Activated CD4-positive, alpha-beta T cell treated with anti-CD3 and anti-CD28 coated beads, Interleukin-2, amount 10 ng/mL, durations not matched to agents 7 days and 5 days (primary cell): ENCODE measurements around the gene GPRIN3. TPM values are rescaled to one million over a fixed set of nuclear protein-coding genes. Genes with fewer than 3 reads are reported as not detected.

Source experiments
- CTCF ChIA-PET: fragments of 350-600 bp; sonication (Branson Sonifier 250); formaldehyde crosslinking; loops from one replicate; lab custom pipeline; 2021; ENCODE audit warnings: antibody characterized with exemption; lab: Charles Lee
- POLR2A ChIA-PET: fragments of 350-600 bp; sonication (Branson Sonifier 250); formaldehyde crosslinking; loops from one replicate; lab custom pipeline; 2021; ENCODE audit warnings: antibody characterized with exemption; lab: Charles Lee
- DNase-seq: peaks from one replicate; pipeline ENCODE4 v3.0.0-alpha.2; 2020
- H3K27ac Mint-ChIP-seq: one replicate; pipeline ENCODE4 v1.8.0; 2021; ENCODE audit warnings: mild to moderate bottlenecking, moderate library complexity, mixed read lengths
- H3K27me3 Mint-ChIP-seq: one replicate; pipeline ENCODE4 v1.8.0; 2021; ENCODE audit warnings: mixed read lengths
- H3K36me3 Mint-ChIP-seq: one replicate; pipeline ENCODE4 v1.8.0; 2021; ENCODE audit warnings: low read depth, mixed read lengths
- H3K4me1 Mint-ChIP-seq: one replicate; pipeline ENCODE4 v1.8.0; 2021; ENCODE audit warnings: mixed read lengths
- H3K4me3 Mint-ChIP-seq: one replicate; pipeline ENCODE4 v1.8.0; 2021; ENCODE audit warnings: mild to moderate bottlenecking, moderate library complexity, mixed read lengths
- H3K9me3 Mint-ChIP-seq: one replicate; pipeline ENCODE4 v1.8.0; 2021; ENCODE audit warnings: mixed read lengths
- total RNA-seq, 2 experiments: library from RNA; stranded (reverse); gene quantifications; one replicate each; pipeline ENCODE4 v1.2.3, GENCODE V29; 2021

The GPRIN3 gene
- total RNA-seq, 2 experiments from 2014 or later, result 51.1 to 57.4 TPM

- ChIA-PET CTCF (interaction anchor here (0.8 to 3.1 kb wide), 2 partner anchors 11 to 22 kb away, joined by 4 to 15 read pairs; no protein-coding TSS in a partner anchor), POLR2A (no interaction called here)
- no peak for DNase-seq
- Mint-ChIP-seq H3K4me3 (no peak overlapping the region), H3K36me3 (peaks cover 76% of the 10 kb centered on the region), H3K27ac (no peak overlapping the region), H3K27me3 (no peaks in the 10 kb centered on the region), H3K9me3 (peaks cover 13% of the 10 kb centered on the region), H3K4me1 (peaks cover 93% of the 10 kb centered on the region)
These were observed 19.7 kb downstream of the GPRIN3 start for GRCh38 chr4:89287945-89288344.

- peak overlapping the region; percentile 52 for H3K27ac Mint-ChIP-seq
- H3K36me3 Mint-ChIP-seq, result peaks cover 73% of the 10 kb centered on the region
- peak overlapping the region; percentile 20 for H3K4me3 Mint-ChIP-seq
- POLR2A ChIA-PET, result no interaction called here
- DNase-seq, result no peak
- CTCF ChIA-PET, result interaction anchor here (1.0 to 2.6 kb wide), 7 partner anchors 9 to 149 kb away, joined by 3 to 8 read pairs (median 4); no protein-coding TSS in a partner anchor
- H3K4me1 Mint-ChIP-seq, result peaks cover 86% of the 10 kb centered on the region
- no peaks in the 10 kb centered on the region for H3K27me3 Mint-ChIP-seq
- H3K9me3 Mint-ChIP-seq, result peaks cover 8% of the 10 kb centered on the region
These were observed 21.9 kb downstream of the GPRIN3 start for GRCh38 chr4:89285745-89286144.

- H3K27ac Mint-ChIP-seq, result peak overlapping the region; percentile 38
- no peak for DNase-seq
- H3K27me3 Mint-ChIP-seq, result no peaks in the 10 kb centered on the region
- H3K36me3 Mint-ChIP-seq, result peaks cover 64% of the 10 kb centered on the region
- ChIA-PET CTCF (interaction anchor here (0.6 to 3.3 kb wide), 7 partner anchors 8 to 26 kb away, joined by 3 to 15 read pairs (median 4); partner anchors contain the start of gene GPRIN3), POLR2A (no interaction called here)
- no peak overlapping the region for H3K4me3 Mint-ChIP-seq
- peaks cover 8% of the 10 kb centered on the region for H3K9me3 Mint-ChIP-seq
- peaks cover 78% of the 10 kb centered on the region for H3K4me1 Mint-ChIP-seq
These were observed 22.8 kb downstream of the GPRIN3 start for GRCh38 chr4:89284828-89285227.

GRCh38 chr4:89284020-89284424 is 23.6 kb downstream of the GPRIN3 start:
- peak overlapping the region; percentile 35 for H3K4me3 Mint-ChIP-seq
- ChIA-PET CTCF (interaction anchor here (0.6 to 3.3 kb wide), 8 partner anchors 9 to 29 kb away, joined by 3 to 15 read pairs (median 4); partner anchors contain the start of gene GPRIN3), POLR2A (interaction anchor here (0.7 kb wide), 1 partner anchor 34 kb away, joined by 3 read pairs; no protein-coding TSS in a partner anchor)
- H3K9me3 Mint-ChIP-seq, result peaks cover 5% of the 10 kb centered on the region
- H3K36me3 Mint-ChIP-seq, result peaks cover 55% of the 10 kb centered on the region
- DNase-seq, result no peak
- peak overlapping the region; percentile 83 for H3K27ac Mint-ChIP-seq
- H3K27me3 Mint-ChIP-seq, result no peaks in the 10 kb centered on the region
- H3K4me1 Mint-ChIP-seq, result peaks cover 69% of the 10 kb centered on the region

GRCh38 chr4:89283226-89284009 is 24.2 kb downstream of the GPRIN3 start:
- Mint-ChIP-seq H3K4me1 (peaks cover 63% of the 10 kb centered on the region), H3K9me3 (peaks cover 4% of the 10 kb centered on the region), H3K27me3 (no peaks in the 10 kb centered on the region), H3K27ac (peak overlapping the region; percentile 83), H3K36me3 (peaks cover 52% of the 10 kb centered on the region), H3K4me3 (peak overlapping the region; percentile 35)
- peak; percentile 43 for DNase-seq
- CTCF ChIA-PET, result interaction anchor here (1.2 to 3.3 kb wide), 6 partner anchors 12 to 28 kb away, joined by 3 to 15 read pairs (median 6); partner anchors contain the start of gene GPRIN3
- POLR2A ChIA-PET, result interaction anchor here (0.7 kb wide), 1 partner anchor 33 kb away, joined by 3 read pairs; no protein-coding TSS in a partner anchor

GRCh38 chr4:89279385-89279784 is 28.2 kb downstream of the GPRIN3 start:
- ChIA-PET POLR2A (no interaction called here), CTCF (interaction anchor here (1.1 to 2.5 kb wide), 3 partner anchors 10 to 32 kb away, joined by 3 to 6 read pairs (median 3); no protein-coding TSS in a partner anchor)
- no peak for DNase-seq
- Mint-ChIP-seq H3K27ac (no peak overlapping the region), H3K4me1 (peaks cover 43% of the 10 kb centered on the region), H3K27me3 (no peaks in the 10 kb centered on the region), H3K9me3 (peaks cover 4% of the 10 kb centered on the region), H3K4me3 (no peak overlapping the region), H3K36me3 (peaks cover 58% of the 10 kb centered on the region)

- DNase-seq, result no peak
- H3K9me3 Mint-ChIP-seq, result peaks cover 7% of the 10 kb centered on the region
- CTCF ChIA-PET, result interaction anchor here (0.7 to 2.5 kb wide), 4 partner anchors 17 to 30 kb away, joined by 3 to 6 read pairs (median 3); no protein-coding TSS in a partner anchor
- POLR2A ChIA-PET, result no interaction called here
- H3K4me3 Mint-ChIP-seq, result no peak overlapping the region
- peaks cover 38% of the 10 kb centered on the region for H3K4me1 Mint-ChIP-seq
- H3K27ac Mint-ChIP-seq, result peak overlapping the region; percentile 52
- peaks cover 59% of the 10 kb centered on the region for H3K36me3 Mint-ChIP-seq
- no peaks in the 10 kb centered on the region for H3K27me3 Mint-ChIP-seq
These were observed 30.2 kb downstream of the GPRIN3 start for GRCh38 chr4:89277412-89277811.

- Mint-ChIP-seq H3K36me3 (peaks cover 56% of the 10 kb centered on the region), H3K27me3 (no peaks in the 10 kb centered on the region), H3K27ac (peak overlapping the region; percentile 26), H3K4me3 (no peak overlapping the region), H3K9me3 (peaks cover 4% of the 10 kb centered on the region), H3K4me1 (peaks cover 40% of the 10 kb centered on the region)
- POLR2A ChIA-PET, result no interaction called here
- DNase-seq, result no peak
- CTCF ChIA-PET, result interaction anchor here (1.3 to 2.2 kb wide), 4 partner anchors 13 to 26 kb away, joined by 3 to 5 read pairs (median 4); no protein-coding TSS in a partner anchor
These were observed 31.3 kb downstream of the GPRIN3 start for GRCh38 chr4:89276296-89276695.

- no peak overlapping the region for H3K4me3 Mint-ChIP-seq
- peaks cover 4% of the 10 kb centered on the region for H3K9me3 Mint-ChIP-seq
- DNase-seq, result no peak
- peaks cover 57% of the 10 kb centered on the region for H3K36me3 Mint-ChIP-seq
- no peaks in the 10 kb centered on the region for H3K27me3 Mint-ChIP-seq
- peaks cover 43% of the 10 kb centered on the region for H3K4me1 Mint-ChIP-seq
- ChIA-PET POLR2A (no interaction called here), CTCF (interaction anchor here (0.8 to 2.2 kb wide), 5 partner anchors 14 to 23 kb away, joined by 3 to 5 read pairs (median 3); no protein-coding TSS in a partner anchor)
- no peak overlapping the region for H3K27ac Mint-ChIP-seq
These were observed 32.0 kb downstream of the GPRIN3 start for GRCh38 chr4:89275587-89275986.

- Mint-ChIP-seq H3K4me3 (no peak overlapping the region), H3K9me3 (peaks cover 6% of the 10 kb centered on the region), H3K36me3 (peaks cover 69% of the 10 kb centered on the region), H3K27me3 (no peaks in the 10 kb centered on the region), H3K27ac (no peak overlapping the region), H3K4me1 (peaks cover 46% of the 10 kb centered on the region)
- ChIA-PET CTCF (interaction anchor here (0.7 kb wide), 1 partner anchor 8 kb away, joined by 3 read pairs; no protein-coding TSS in a partner anchor), POLR2A (no interaction called here)
- no peak for DNase-seq
These were observed 33.9 kb downstream of the GPRIN3 start for GRCh38 chr4:89273741-89274141.

- Mint-ChIP-seq H3K9me3 (peaks cover 10% of the 10 kb centered on the region), H3K36me3 (peaks cover 73% of the 10 kb centered on the region), H3K4me1 (peaks cover 44% of the 10 kb centered on the region), H3K4me3 (no peak overlapping the region), H3K27ac (no peak overlapping the region), H3K27me3 (no peaks in the 10 kb centered on the region)
- ChIA-PET CTCF (no interaction called here), POLR2A (no interaction called here)
- no peak for DNase-seq
These were observed 36.8 kb downstream of the GPRIN3 start for GRCh38 chr4:89270792-89271191.

GRCh38 chr4:89269121-89269666 is 38.4 kb downstream of the GPRIN3 start:
- CTCF ChIA-PET, result no interaction called here
- H3K4me1 Mint-ChIP-seq, result peaks cover 40% of the 10 kb centered on the region

More at GRCh38 chr4:89269121-89269666, 38.4 kb downstream of the GPRIN3 start:
- no peaks in the 10 kb centered on the region for H3K27me3 Mint-ChIP-seq
- H3K36me3 Mint-ChIP-seq, result peaks cover 68% of the 10 kb centered on the region
- H3K4me3 Mint-ChIP-seq, result no peak overlapping the region
- DNase-seq, result no peak
- POLR2A ChIA-PET, result no interaction called here
- H3K27ac Mint-ChIP-seq, result no peak overlapping the region
- H3K9me3 Mint-ChIP-seq, result peaks cover 13% of the 10 kb centered on the region
